Upper lobe of left lung (tissue), 6 donors: ENCODE measurements around the gene PDHB. TPM values are rescaled to one million over a fixed set of nuclear protein-coding genes. Genes with fewer than 3 reads are reported as not detected.

Experiments used
- ATAC-seq, 2 donors: fragments of 200-7000 bp; cut with Tn5 transposase; one replicate each; pipeline ENCODE4 v1.9.1; 2022; ENCODE audit warnings: mild to moderate bottlenecking in 2 of 2, moderate library complexity in 2 of 2; ENCODE audit not compliant: low FRiP score in 2 of 2
- DNase-seq, 2 donors: peaks; one replicate each; pipeline ENCODE4 v3.0.0-alpha.2; 2019 to 2020
- H3K27ac ChIP-seq, 4 donors: fragments of 200-600 bp; sonication (generic); one replicate each; pipeline ENCODE4 v1.5.1; 2016 to 2019
- H3K27me3 ChIP-seq, 4 donors: fragments of 200-600 bp; sonication (generic); one replicate each; pipeline ENCODE4 v1.5.1; 2017 to 2019
- H3K36me3 ChIP-seq, 4 donors: fragments of 200-600 bp; sonication (generic); one replicate each; pipeline ENCODE4 v1.5.1; 2016 to 2019
- H3K4me1 ChIP-seq, 4 donors: fragments of 200-600 bp; sonication (generic); one replicate each; pipeline ENCODE4 v1.5.1; 2018 to 2019
- H3K4me3 ChIP-seq, 4 donors: fragments of 200-600 bp; sonication (generic); one replicate each; pipeline ENCODE4 v1.5.1; 2017 to 2019; ENCODE audit warnings: mild to moderate bottlenecking in 2 of 4, moderate library complexity in 1 of 4
- H3K9me3 ChIP-seq, 4 donors: fragments of 200-600 bp; sonication (generic); one replicate each; pipeline ENCODE4 v1.5.1; 2018 to 2019
- CTCF ChIP-seq, 6 experiments: fragments of 450-650 bp in 4 of 6; fragments of 200-600 bp in 2 of 6; sonication (generic) in 2 of 6; IDR thresholded peaks; one replicate each; pipeline ENCODE4 v1.5.1; 2016 to 2019; ENCODE audit warnings: antibody characterized with exemption in 6 of 6
- EP300 ChIP-seq, 4 donors: sonication (generic); formaldehyde crosslinking; IDR thresholded peaks; one replicate each; pipeline ENCODE4 v1.5.1; 2017; ENCODE audit warnings: antibody characterized with exemption in 4 of 4, control low read depth in 2 of 4
- POLR2A ChIP-seq, 4 donors: fragments of 450-650 bp; IDR thresholded peaks; one replicate each; pipeline ENCODE4 v1.5.1; 2016 to 2017; ENCODE audit warnings: antibody characterized with exemption in 4 of 4, mild to moderate bottlenecking in 2 of 4
- POLR2AphosphoS5 ChIP-seq, 2 donors: sonication (generic); formaldehyde crosslinking; IDR thresholded peaks; one replicate each; pipeline ENCODE4 v1.5.1; 2017; ENCODE audit warnings: antibody characterized with exemption in 2 of 2
- WGBS, 2 donors: methylation state at CpG; one replicate each; pipeline ENCODE4 v1.1.5; 2017 to 2018; 5-methylcytosine and 5-hydroxymethylcytosine counted together
- total RNA-seq, 6 donors: library from RNA; depleted of rRNA in 4 of 6; stranded (reverse); fragments of >200 nt in 4 of 6; gene quantifications; one replicate each; pipeline versions ENCODE4 v1.1.0 to v1.2.1, GENCODE V29; 2016 to 2021
- donor health status: DM: no; HTN: no; CAD: no; lungs with moderate emphysema.
- donor health status: DM: no; HTN: yes; CAD: no; lungs with severe emphysema.

Gene PDHB
- total RNA-seq, 6 donors from 2014 or later, result 20.4 to 81.4 (median 48.5) TPM

GRCh38 chr3:58411851-58412830 is 21.5 kb downstream of the PDHB start:
- TF ChIP-seq POLR2A (IDR thresholded peaks at IDR 0.05) (no peak), CTCF (IDR thresholded peaks at IDR 0.05) (no peak), EP300 (IDR thresholded peaks at IDR 0.05) (no peak), POLR2AphosphoS5 (IDR thresholded peaks at IDR 0.05) (no peak)
- ATAC-seq (no peak), DNase-seq (no peak)
- Histone ChIP-seq H3K4me3 (no peak overlapping the region), H3K27ac (no peak overlapping the region), H3K36me3 (peaks cover 5 to 48% (median 32%) of the 10 kb centered on the region in 4 donors), H3K27me3 (no peaks in the 10 kb centered on the region), H3K9me3 (no peaks in the 10 kb centered on the region), H3K4me1 (peaks cover 4 to 11% (median 5%) of the 10 kb centered on the region in 4 donors)
- 89 to 90% methylated on average over 6 to 8 of the region's 8 CpGs for WGBS, 2 donors

- Histone ChIP-seq H3K9me3 (no peaks in the 10 kb centered on the region), H3K4me3 (no peak overlapping the region), H3K27me3 (no peaks in the 10 kb centered on the region), H3K4me1 (peaks cover 4 to 11% (median 5%) of the 10 kb centered on the region in 4 donors), H3K27ac (no peak overlapping the region), H3K36me3 (peaks cover 5 to 58% (median 32%) of the 10 kb centered on the region in 4 donors)
- ATAC-seq, result no peak
- DNase-seq, result no peak
- TF ChIP-seq POLR2A (IDR thresholded peaks at IDR 0.05), result no peak
- no peak for TF ChIP-seq EP300 (IDR thresholded peaks at IDR 0.05)
- no peak for TF ChIP-seq CTCF (IDR thresholded peaks at IDR 0.05)
- TF ChIP-seq POLR2AphosphoS5 (IDR thresholded peaks at IDR 0.05), result no peak
- 92 to 96% methylated on average over 3 of the region's 3 CpGs for WGBS, 2 donors
Measured at GRCh38 chr3:58411036-58411435, 22.6 kb downstream of the PDHB start.

GRCh38 chr3:58409663-58410062 is 24.0 kb downstream of the PDHB start:
- Histone ChIP-seq H3K9me3 (no peaks in the 10 kb centered on the region), H3K36me3 (peaks cover 5 to 62% (median 32%) of the 10 kb centered on the region in 4 donors), H3K4me1 (peaks cover 4 to 7% (median 5%) of the 10 kb centered on the region in 4 donors), H3K4me3 (no peak overlapping the region), H3K27ac (no peak overlapping the region), H3K27me3 (no peaks in the 10 kb centered on the region)
- no peak for TF ChIP-seq POLR2AphosphoS5 (IDR thresholded peaks at IDR 0.05)
- DNase-seq (no peak), ATAC-seq (no peak)
- 70 to 86% methylated on average over 3 of the region's 3 CpGs for WGBS, 2 donors

- no peak for TF ChIP-seq CTCF (IDR thresholded peaks at IDR 0.05)
- TF ChIP-seq POLR2A (IDR thresholded peaks at IDR 0.05), result no peak
- TF ChIP-seq POLR2AphosphoS5 (IDR thresholded peaks at IDR 0.05), result no peak
- no peak for TF ChIP-seq EP300 (IDR thresholded peaks at IDR 0.05)
- H3K4me1 ChIP-seq, result no peaks in the 10 kb centered on the region
- no peak overlapping the region for H3K27ac ChIP-seq
- no peaks in the 10 kb centered on the region for H3K27me3 ChIP-seq
- ATAC-seq (no peak), DNase-seq (no peak)
- 85% methylated on average over 5 of the region's 5 CpGs for WGBS, 2 donors
- H3K4me3 ChIP-seq, result no peak overlapping the region
- peaks cover 5 to 70% (median 34%) of the 10 kb centered on the region in 4 donors for H3K36me3 ChIP-seq
- H3K9me3 ChIP-seq, result no peaks in the 10 kb centered on the region
Measured at GRCh38 chr3:58408906-58409305, 24.7 kb downstream of the PDHB start.

GRCh38 chr3:58404396-58404795 is 29.2 kb downstream of the PDHB start:
- no peaks in the 10 kb centered on the region for H3K9me3 ChIP-seq
- peaks cover 0 to 68% (median 24%) of the 10 kb centered on the region in 4 donors for H3K36me3 ChIP-seq
- TF ChIP-seq POLR2AphosphoS5 (IDR thresholded peaks at IDR 0.05) (no peak), POLR2A (IDR thresholded peaks at IDR 0.05) (no peak), EP300 (IDR thresholded peaks at IDR 0.05) (no peak), CTCF (IDR thresholded peaks at IDR 0.05) (no peak)
- H3K27me3 ChIP-seq, result no peaks in the 10 kb centered on the region
- H3K4me3 ChIP-seq, result no peak overlapping the region
- H3K27ac ChIP-seq, result no peak overlapping the region
- no peaks in the 10 kb centered on the region for H3K4me1 ChIP-seq
- WGBS, 2 donors, result 78 to 93% methylated on average over 4 of the region's 4 CpGs
- ATAC-seq (peak in 1 of 2 donors; percentile 87), DNase-seq (no peak)
